AG09319 (cell line): ENCODE results near the gene RBFOX1.

Experiments used
- DNase-seq: peaks from one replicate; pipeline ENCODE4 v3.0.0-alpha.2; 2010; ENCODE audit warnings: low read depth; ENCODE audit errors: extremely low read depth
- CTCF ChIP-seq: IDR thresholded peaks from 2 replicates; pipeline ENCODE4 v1.5.1; 2011; ENCODE audit warnings: low read depth, mild to moderate bottlenecking, inconsistent platforms, low read length, moderate library complexity

RBFOX1 gene

GRCh38 chr16:7439518-7439917 is 106.9 kb downstream of the RBFOX1 start:
- no peak for TF ChIP-seq CTCF
- no peak for DNase-seq

GRCh38 chr16:7440886-7441400 is 108.3 kb downstream of the RBFOX1 start:
- DNase-seq, result no peak

GRCh38 chr16:7442050-7442449 is 109.4 kb downstream of the RBFOX1 start:
- TF ChIP-seq CTCF, result no peak
- DNase-seq, result no peak

More at GRCh38 chr16:7440886-7441400, 108.3 kb downstream of the RBFOX1 start:
- TF ChIP-seq CTCF, result no peak

- DNase-seq, result no peak
- no peak for TF ChIP-seq CTCF
Measured at GRCh38 chr16:7443142-7443541, 110.5 kb downstream of the RBFOX1 start.

GRCh38 chr16:7443648-7444365 is 111.2 kb downstream of the RBFOX1 start:
- no peak for DNase-seq
- TF ChIP-seq CTCF, result no peak

- no peak for TF ChIP-seq CTCF
- no peak for DNase-seq
Measured at GRCh38 chr16:7449306-7449705, 116.7 kb downstream of the RBFOX1 start.

GRCh38 chr16:7449808-7450207 is 117.2 kb downstream of the RBFOX1 start:
- no peak for DNase-seq
- TF ChIP-seq CTCF, result no peak
